AG04449 (cell line): ENCODE measurements around the gene SUMO2.
A peak's percentile ranks its signal among the peaks of the same experiment; 100 is the strongest.
"Not testable (repeated sequence)": the region's sequence is repeated elsewhere in the genome, so short reads cannot be mapped to it uniquely, and the experiment has no call there.

Source experiments
- CTCF ChIA-PET: fragments of 350-600 bp; formaldehyde crosslinking; extraction: SDS; loops from one replicate; lab custom pipeline; 2021; ENCODE audit warnings: antibody characterized with exemption; lab: Yijun Ruan, JAX
- POLR2A ChIA-PET: fragments of 400-600, 350-600 bp; formaldehyde crosslinking; extraction: SDS; loops from one replicate; lab custom pipeline; 2020; ENCODE audit warnings: antibody characterized with exemption, inconsistent platforms; lab: Yijun Ruan, JAX
- DNase-seq: peaks from one replicate; pipeline ENCODE4 v3.0.0-alpha.2; 2010; ENCODE audit warnings: low read depth, low spot score
- H3K4me3 ChIP-seq: 2 replicates; pipeline ENCODE4 v1.5.1; 2011; ENCODE audit warnings: low read depth, mild to moderate bottlenecking, control low read depth, low read length
- TF ChIP-seq, protein P1 (sequence below): IDR thresholded peaks from one replicate; pipeline ENCODE4 v1.5.1; 2011; ENCODE audit warnings: mild to moderate bottlenecking, moderate library complexity, low read length, control low read depth, inconsistent platforms; ENCODE audit not compliant: insufficient read depth; ENCODE audit errors: missing control alignments

The SUMO2 gene

DNA sequence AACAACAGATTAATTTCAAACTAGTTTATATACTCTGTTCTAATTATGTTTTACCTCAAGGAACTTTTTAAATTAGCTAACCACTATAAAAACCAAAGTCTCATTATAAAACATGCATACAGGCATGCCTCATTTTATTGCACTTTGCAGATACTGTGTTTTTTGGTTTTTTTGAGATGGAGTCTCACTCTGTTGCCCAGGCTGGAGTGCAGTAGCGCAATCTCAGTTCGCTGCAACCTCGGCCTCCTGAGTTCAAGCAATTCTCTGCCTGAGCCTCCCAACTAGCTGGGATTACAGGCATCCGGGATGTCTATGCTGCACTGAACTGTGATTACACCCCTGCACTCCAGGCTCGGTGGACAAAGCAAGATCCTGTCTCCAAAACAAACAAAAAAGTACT lies 19.7 kb downstream of the SUMO2 start:
- no peak overlapping the region for H3K4me3 ChIP-seq
- DNase-seq: no peak
- ChIA-PET POLR2A (interaction anchor here (1.4 kb wide), 1 partner anchor 8 kb away, joined by 3 read pairs; the partner anchor contains the start of gene JPT1), CTCF (interaction anchor here (1.0 to 1.3 kb wide), 3 partner anchors 9 to 103 kb away, joined by 3 to 7 read pairs (median 4); no protein-coding TSS in a partner anchor)
- TF ChIP-seq, protein P1, sequence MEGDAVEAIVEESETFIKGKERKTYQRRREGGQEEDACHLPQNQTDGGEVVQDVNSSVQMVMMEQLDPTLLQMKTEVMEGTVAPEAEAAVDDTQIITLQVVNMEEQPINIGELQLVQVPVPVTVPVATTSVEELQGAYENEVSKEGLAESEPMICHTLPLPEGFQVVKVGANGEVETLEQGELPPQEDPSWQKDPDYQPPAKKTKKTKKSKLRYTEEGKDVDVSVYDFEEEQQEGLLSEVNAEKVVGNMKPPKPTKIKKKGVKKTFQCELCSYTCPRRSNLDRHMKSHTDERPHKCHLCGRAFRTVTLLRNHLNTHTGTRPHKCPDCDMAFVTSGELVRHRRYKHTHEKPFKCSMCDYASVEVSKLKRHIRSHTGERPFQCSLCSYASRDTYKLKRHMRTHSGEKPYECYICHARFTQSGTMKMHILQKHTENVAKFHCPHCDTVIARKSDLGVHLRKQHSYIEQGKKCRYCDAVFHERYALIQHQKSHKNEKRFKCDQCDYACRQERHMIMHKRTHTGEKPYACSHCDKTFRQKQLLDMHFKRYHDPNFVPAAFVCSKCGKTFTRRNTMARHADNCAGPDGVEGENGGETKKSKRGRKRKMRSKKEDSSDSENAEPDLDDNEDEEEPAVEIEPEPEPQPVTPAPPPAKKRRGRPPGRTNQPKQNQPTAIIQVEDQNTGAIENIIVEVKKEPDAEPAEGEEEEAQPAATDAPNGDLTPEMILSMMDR: no peak

DNA sequence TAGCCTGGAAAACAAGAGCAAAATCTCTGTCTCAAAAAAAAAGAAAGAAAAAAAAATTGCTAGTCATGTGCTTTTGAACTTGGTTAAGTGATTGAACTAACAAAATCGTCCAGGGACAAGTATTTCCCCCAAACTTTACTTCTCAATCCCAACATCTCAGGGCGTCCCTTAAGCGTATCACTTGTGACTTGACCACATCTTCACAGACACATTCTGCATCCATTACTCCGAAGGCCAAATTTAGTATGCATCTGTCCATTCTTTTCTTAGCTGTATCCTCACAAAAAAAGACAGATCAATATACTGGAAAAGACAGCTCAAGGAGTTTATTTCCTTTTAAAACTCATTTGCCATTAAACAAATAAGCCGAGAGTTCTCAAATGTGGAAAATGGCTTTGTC lies 22.5 kb downstream of the SUMO2 start:
- H3K4me3 ChIP-seq: no peak overlapping the region
- POLR2A ChIA-PET: no interaction called here
- TF ChIP-seq, protein P1: no peak
- no peak for DNase-seq
- CTCF ChIA-PET: interaction anchor here (0.9 to 3.7 kb wide), 5 partner anchors 11 to 41 kb away, joined by 3 to 22 read pairs (median 3); no protein-coding TSS in a partner anchor

- ChIA-PET CTCF (interaction anchor here (0.7 to 3.7 kb wide), 6 partner anchors 12 to 45 kb away, joined by 3 to 22 read pairs (median 3); no protein-coding TSS in a partner anchor), POLR2A (interaction anchor here (0.7 kb wide), 1 partner anchor 10 kb away, joined by 3 read pairs; no protein-coding TSS in a partner anchor)
- H3K4me3 ChIP-seq: no peak overlapping the region
- DNase-seq: no peak
- TF ChIP-seq, protein P1: no peak
Observed at GRCh38 chr17:75159196-75160031, 23.3 kb downstream of the SUMO2 start.

DNA sequence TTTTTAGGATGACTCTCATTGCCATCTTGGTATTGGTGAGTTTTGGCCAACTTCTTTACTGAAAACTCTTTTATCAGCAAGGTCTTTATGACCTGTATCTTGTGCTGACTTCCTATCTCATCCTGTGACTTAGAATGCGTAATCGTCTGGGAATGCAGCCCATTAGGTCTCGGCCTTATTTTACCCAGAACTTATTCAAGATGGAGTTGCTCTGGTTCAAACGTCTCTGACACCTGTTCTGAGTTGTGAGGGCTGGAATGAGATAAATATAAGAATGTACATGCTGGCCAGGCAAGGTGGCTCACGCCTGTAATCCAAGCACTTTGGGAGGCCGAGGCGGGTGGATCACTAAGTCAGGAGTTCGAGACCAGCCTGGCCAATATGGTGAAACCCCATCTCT lies 24.3 kb downstream of the SUMO2 start:
- CTCF ChIA-PET: interaction anchor here (3.7 kb wide), 1 partner anchor 13 kb away, joined by 22 read pairs; no protein-coding TSS in a partner anchor
- H3K4me3 ChIP-seq, POLR2A ChIA-PET, DNase-seq: not testable (repeated sequence)

GRCh38 chr17:75155191-75155601 lies 27.6 kb downstream of the SUMO2 start:
- DNase-seq: no peak
- TF ChIP-seq, protein P1: no peak
- ChIA-PET POLR2A (interaction anchor here (0.6 to 1.2 kb wide), 3 partner anchors 8 to 142 kb away, joined by 3 read pairs; no protein-coding TSS in a partner anchor), CTCF (interaction anchor here (1.0 to 1.5 kb wide), 3 partner anchors 17 to 95 kb away, joined by 3 to 4 read pairs (median 4); no protein-coding TSS in a partner anchor)
- H3K4me3 ChIP-seq: no peak overlapping the region

- TF ChIP-seq, protein P1: no peak
- ChIA-PET POLR2A (interaction anchor here (0.6 to 1.2 kb wide), 7 partner anchors 9 to 141 kb away, joined by 3 to 5 read pairs (median 3); no protein-coding TSS in a partner anchor), CTCF (interaction anchor here (1.0 to 1.5 kb wide), 3 partner anchors 17 to 94 kb away, joined by 3 to 4 read pairs (median 4); no protein-coding TSS in a partner anchor)
- peak within 1 kb of the TSS; percentile 91 for H3K4me3 ChIP-seq
- peak; percentile 88 for DNase-seq
Observed at GRCh38 chr17:75154195-75155106, 28.3 kb downstream of the SUMO2 start, which contains the start of gene JPT1. Gene JPT1 (minus strand): TSS chr17:75154512. CDS start chr17:75154397, 115 bp downstream.
